Head of caudate nucleus (tissue), 42 donors: ENCODE results near the gene CDH5.
A peak's percentile ranks its signal among the peaks of the same experiment; 100 is the strongest.

Experiments used
- DNase-seq, 42 donors: peaks; one replicate each; pipeline versions ENCODE4 v3.0.0 to v3.0.0-alpha.2; 2020 to 2021; ENCODE audit warnings: mixed read lengths in 7 of 42
- intact Hi-C: fragments of 100-400 bp; cut with DNase I; formaldehyde crosslinking; loops from one replicate; pipeline ENCODE4 v1.15.0; 2022

The CDH5 gene

DNA sequence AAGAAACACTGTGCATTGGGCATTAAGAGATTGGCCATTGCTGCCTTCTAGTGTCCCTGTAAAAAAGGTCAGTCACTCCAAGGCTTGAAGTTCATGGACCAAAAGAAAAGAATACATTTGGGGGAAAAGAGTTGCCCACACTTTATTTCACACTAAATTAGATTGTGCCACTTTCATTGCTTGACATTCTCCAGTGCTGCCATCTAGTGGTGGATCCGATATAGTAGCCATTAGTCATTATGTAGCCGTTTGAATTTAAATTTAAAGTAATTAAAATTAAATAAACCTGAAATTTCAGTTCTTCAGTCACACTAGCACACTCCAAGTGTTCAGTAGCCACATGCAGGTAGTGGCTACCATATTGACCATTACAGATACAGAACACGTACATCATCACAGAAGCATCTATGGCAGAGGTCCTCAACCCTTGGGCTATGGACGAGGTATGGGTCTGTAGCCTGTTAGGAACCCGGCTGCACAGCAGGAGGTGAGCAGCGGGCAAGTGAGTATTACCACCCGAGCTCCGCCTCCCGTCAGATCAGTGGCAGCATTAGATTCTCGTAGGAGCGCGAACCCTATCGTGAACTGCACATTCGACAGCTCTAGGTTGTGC, 21.9 kb upstream of the CDH5 start:
- peak in 30 of 42 donors; percentile 27 to 87 (median 56) for DNase-seq
- intact Hi-C loops: no loop called here

DNA sequence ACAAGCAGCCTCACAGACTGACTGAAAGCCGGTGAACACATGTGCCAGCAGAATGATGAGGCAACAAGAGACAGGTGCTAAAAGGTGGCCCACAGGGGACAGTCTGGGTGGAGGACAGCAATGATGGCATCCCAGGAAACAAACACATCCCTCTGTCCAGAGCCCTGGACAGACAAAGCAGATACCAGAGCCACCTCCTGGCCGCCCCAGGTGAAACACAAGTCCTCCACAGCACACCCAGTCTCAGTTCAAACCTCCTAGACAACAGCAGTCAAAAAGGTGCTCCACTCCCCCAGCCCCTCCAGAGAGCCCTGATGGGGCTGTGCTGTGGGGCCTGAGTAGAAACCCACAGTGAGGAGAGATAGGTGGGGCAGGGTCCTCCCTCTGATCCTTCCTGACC, 20.3 kb upstream of the CDH5 start:
- intact Hi-C loops: no loop called here

DNA sequence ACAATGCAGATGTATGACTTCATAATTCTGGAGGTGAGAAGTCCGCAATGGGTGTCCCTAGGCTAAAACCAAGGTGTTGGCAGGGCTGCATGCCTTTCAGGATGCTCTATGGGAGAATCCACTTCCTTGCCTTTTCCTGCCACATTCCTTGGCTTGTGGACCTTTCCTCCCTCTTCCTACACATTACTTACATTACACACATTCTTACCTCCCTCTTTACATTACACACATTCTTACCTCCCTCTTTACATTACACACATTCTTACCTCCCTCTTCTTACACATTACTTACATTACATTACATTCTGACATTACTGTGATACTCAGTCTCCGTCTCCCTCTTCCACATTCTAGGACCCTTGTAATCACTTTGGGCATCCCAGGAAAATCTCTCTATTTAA, 14.2 kb upstream of the CDH5 start:
- intact Hi-C loops: no loop called here
- no peak for DNase-seq

More for the DNA sequence above, 20.3 kb upstream of the CDH5 start:
- DNase-seq: no peak

DNA sequence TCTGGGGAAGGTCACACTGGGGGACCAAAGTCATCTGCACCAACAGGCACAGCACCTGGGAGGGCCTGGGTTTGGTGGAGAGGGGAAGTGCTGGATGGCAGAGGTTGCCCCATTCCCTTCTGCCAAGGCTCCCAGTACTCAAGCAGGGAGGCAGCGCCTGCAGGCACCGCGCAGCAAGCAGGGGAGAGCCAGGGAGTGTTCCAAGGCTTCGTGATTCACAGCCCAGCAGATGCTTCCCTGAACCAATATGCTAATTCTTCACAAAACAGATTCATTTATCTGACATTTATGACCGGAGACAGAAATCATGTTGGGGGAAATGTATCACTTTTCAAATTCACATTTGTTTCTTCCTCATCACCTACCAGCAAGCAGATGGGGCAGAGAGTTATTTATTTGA, 13.4 kb upstream of the CDH5 start:
- intact Hi-C loops: no loop called here

DNA sequence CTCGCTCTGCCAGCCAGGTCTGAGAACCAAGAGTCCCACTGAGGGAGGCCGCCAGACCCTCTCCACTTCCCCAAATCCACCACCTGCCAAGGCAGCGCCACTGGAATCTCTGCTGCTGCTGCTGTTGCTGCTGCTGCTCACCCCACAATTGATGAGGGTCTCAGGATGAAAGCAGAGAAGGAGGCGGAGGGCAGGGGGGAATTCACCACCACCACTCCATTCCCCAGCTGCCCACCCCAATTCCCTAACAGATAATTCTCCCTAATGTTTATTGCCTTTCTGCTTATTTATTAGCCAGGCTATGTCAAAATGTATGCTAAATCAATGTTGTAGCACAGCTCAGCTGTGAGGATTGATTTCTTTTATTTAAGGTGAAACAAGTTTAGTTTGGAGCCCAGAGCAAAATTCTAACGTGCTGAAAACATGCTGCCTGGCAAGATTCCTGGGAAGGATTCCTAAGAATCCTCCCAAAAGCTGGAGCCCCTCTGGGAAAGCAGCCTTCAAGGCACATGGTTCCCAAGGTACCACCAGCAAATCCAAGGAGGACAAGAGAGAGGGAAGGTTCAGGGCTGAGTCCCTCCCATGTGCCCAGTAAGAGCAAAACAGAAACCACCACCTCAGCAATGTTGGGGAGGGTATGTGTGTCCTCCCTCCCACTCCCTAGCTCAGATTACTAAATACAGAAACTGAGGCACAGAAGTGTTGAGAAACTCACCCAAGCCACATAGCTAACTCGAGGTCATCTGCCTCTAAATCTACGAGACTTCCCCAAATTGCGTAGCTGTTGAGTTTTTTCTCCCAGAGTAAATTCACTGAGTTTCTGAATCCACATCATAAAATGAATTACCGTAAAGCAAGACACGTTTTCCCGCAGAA, 12.2 kb upstream of the CDH5 start:
- intact Hi-C loops: no loop called here
- DNase-seq: no peak

More for the DNA sequence above, 13.4 kb upstream of the CDH5 start:
- DNase-seq: no peak

DNA sequence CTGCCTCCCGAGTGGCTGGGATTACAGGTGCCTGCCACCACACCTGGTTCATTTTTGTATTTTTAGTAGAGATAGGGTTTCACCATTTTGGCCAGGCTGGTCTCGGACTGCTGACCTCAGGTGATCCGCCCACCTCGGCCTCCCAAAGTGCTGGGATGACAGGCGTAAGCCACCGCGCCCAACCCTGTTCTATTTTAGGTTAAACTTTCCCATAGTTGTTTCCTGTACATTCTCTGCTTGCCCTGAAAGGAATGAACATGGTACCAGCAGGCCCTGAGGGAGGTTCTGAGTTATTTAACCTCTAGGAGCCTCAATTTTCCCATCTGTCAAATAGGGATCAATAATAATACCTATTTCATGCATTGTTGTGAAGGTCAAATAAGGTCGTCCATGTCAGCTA, 11.0 kb upstream of the CDH5 start:
- intact Hi-C loops: no loop called here
- DNase-seq: no peak

DNA sequence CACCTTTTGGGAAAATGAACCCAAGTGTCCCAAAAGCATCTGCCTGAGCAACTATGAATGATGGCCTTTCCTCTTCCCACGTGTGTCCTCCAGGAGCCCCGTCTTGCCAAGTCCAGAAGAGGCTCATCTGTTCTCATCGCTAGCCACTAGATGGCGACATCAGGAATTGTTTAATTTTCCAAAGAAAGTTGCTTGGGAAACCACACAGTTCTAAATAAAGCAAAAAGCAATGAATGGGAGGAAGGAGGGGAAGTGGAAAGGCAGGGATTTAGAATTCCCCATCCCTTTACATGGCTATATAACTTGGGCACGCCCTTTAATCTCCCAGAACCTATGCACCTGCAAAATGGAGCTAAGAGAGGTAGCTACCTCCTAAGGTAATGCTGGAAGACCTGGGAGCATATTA, 9.0 kb upstream of the CDH5 start:
- DNase-seq: peak in 31 of 42 donors; percentile 18 to 78 (median 50)

DNA sequence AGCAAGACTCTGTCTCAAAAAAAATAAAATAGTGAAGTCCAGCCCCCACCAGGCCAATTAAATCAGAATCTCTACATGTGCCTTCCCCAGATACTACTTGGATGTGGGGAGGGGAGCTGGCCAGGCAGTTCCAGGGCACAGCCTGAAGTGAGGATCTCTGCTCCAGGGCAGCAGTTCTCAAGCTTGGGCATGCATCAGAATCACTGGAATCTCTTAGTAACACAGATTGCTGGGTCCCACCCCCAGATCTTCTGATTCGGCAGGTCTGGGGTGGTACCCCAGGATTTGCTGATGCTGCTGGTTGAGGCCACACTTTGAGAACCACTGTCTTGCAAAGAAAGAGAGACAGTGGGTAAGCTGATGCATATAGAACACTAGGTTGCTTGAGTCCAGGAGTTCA, 8.3 kb upstream of the CDH5 start:
- DNase-seq: no peak
- intact Hi-C loops: no loop called here

More for the DNA sequence above, 9.0 kb upstream of the CDH5 start:
- intact Hi-C loops: no loop called here

DNA sequence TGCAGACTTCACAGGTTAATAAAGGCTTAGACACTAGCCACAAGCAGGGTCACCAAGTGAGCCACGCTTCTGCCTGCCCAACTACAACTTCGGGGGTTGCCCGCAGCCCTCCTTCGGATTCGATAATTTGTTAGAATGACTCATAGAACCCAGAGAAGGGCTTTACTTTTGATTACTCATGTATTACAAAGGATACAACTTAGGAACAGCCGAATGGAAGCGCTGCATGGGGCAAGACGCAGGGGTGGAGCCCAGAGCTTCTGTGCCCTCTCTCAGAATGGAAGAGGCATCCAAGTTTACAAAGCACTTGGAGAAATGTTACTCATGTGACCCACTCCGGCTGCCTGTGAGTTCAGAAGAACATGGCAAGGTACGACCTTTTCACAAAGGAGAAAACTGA, 7.5 kb upstream of the CDH5 start:
- intact Hi-C loops: no loop called here
- DNase-seq: no peak

DNA sequence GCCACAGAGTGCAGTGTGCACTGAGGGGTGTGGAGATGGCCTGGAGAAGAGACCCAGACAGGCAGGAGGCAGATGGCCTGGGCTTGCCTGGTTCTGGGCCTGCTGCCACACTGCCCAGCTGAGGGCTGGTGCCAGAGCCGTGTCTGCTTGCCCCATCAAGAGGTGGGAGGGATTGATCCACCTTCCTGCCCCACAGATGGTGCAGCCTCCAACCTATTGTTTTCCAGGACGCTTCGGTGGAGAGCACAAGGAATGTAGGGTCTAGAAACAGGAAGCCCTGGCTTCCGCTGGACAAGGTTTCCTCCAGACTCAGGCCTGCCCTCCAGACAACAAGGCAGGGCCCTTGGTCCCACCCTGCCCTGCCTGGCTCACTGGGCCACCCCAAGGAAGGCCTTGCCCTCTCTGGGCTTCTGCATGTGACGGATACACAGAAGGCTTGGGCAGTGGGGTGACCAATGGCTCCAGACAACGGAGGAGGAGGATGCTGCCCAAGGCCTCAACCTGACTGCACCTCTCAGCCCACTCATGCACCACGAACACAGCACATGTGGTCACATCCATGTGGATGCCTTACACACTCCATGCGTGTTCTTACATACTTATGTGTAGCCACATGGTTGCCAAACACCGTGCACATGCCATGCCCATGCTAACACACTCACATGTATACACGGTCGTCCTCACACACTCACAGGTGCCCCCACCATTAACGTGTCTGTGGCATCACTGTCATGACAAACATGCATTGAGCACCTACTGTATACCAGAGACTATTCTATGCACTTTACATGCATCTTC, 6.5 kb upstream of the CDH5 start:
- intact Hi-C loops: no loop called here
- no peak for DNase-seq

DNA sequence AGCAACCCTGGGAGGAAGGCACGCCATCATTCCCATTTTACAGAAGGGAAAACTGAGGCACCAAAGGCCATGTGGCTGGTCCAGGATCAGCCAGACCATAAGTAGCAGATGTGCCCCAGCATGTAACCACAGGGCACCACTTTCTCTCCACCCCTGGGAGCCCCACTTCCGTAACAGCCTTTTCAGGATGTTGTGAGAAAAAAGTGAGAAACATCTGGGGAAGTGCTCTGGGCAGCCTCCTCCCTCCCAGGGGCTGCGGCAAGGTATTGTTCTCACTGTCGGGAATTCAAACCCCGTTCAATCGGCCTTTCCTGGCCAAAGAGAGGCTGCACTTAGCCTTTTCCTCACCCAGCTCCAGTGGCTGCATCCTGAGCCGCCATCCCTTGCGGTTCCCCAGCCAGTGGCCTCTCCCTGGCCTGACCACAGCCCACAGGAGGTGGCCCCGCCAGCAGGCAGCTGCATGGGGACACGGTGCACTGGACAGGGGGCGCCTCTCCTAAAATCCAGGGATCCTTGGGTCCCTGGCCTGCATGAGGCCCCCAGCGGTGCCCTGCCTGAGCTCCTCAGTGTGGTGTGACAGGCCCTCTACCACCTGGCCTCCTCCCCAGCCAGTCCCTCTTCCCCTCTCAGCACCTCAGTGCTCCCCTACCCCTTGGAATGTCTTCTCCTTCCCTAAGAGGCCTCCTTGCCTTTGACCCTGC, 5.7 kb upstream of the CDH5 start:
- DNase-seq: no peak
- intact Hi-C loops: no loop called here

DNA sequence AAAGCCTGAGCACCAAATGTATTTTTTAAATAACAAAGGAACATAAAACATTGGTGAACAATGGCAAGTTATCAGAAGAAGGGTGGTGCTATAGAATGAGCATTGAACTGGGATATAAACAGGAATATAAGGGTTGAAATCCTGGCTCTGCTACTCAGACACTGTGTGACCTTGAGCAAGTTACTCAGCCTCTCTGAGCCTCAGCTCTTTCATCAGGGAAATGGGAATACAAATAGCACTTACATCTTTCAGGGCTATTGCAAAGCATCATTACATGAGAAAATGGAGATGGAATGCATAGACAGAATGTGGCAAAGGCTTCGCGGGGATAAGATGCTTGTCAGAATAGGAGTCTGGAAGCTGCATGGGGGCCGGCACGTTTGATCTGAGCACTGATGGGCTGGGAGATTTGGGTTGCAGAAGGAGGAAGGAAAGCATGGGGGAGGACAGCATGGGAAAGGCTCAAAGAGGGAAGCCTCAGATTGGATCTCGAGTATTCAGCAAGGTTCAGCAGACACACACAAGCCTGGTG, 4.8 kb upstream of the CDH5 start:
- DNase-seq: no peak
- intact Hi-C loops: no loop called here

DNA sequence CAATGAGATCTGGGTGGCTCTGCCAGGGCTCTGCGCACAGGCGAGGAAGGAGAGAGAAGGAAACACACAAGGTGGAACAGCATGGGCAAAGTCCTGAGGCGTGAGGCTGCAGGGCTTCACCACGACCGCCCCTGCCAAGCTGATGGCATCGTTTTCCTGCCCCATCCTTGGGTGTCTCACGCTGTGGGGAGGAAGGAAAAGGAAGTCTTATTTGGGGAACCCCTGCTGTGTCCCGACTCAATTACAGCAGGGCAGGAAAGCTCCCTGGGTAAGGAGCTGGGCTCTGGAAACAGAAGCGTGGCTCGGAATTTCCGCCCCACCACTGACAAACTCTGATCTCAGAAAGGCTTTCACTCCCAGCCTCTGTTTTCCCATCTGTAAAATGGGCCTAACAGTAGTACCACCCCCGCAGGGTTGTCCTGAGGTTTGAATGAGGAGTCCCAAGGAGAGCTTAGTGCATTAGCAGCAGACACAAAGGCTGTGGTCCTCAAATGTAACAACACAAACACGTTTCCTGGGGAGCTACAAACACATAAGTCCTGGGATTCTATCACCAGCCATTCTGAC, 3.2 kb upstream of the CDH5 start:
- intact Hi-C loops: no loop called here
- DNase-seq: no peak

DNA sequence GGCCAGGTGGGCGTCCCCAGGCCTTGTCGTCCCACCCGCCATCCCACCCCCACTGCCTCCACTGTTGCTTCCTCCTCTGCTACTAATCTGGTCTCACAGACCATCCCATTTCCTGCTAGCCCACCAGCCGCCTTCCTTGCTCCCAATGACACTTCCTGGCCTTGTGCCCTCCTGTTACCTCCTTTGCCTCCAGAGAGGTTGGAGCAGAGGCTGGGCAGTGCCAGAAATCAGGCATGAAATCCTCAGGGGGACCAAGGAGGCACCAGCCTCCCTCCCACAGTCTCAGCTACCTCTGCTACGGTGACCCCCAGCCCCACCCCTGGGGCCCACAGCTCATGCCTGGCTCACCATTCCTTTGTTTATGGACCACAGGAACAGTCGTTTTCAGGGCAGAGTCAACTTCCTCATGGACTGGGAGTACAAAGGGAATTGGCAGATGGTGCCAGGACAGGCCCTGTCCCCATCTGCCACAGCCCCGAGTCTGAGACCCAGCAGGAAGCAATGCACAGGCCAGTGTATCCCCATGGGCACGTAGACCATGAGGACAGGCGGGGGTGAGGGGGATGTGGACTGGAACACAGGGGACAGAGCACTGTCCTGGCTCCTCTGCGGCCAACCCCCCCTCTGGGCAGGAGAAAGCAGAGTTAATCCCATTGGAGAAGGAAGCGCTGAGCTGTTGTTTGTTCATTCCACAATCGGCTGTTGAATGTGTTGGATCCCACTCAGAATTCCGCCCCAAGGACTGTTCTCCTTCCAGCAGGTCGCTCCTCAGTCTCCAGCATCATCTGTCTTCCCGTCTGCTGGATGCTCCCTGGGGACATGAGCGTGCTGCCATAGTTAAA, 2.2 kb upstream of the CDH5 start:
- intact Hi-C loops: no loop called here
- no peak for DNase-seq

DNA sequence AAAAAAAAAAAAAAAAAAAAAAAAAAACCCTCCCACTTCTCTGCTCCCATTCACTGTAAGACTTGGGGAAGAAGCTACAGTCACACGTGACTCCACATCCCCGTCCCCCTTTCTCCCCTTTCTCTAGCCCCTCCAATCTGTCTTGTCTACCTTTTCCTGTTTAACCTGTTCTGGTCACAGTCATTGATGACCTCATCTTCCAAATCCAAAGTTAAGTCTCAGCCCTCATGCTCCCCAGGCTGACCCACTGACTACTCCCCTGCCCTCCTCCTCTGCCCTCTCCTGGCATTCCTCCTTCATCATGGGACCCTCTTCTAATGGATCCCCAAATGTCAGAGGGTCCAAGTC, 1.6 kb upstream of the CDH5 start:
- intact Hi-C loops: no loop called here
- DNase-seq: no peak

DNA sequence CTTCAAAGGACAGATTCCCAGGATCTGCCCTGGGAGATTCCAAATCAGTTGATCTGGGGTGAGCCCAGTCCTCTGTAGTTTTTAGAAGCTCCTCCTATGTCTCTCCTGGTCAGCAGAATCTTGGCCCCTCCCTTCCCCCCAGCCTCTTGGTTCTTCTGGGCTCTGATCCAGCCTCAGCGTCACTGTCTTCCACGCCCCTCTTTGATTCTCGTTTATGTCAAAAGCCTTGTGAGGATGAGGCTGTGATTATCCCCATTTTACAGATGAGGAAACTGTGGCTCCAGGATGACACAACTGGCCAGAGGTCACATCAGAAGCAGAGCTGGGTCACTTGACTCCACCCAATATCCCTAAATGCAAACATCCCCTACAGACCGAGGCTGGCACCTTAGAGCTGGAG, 840 bp upstream of the CDH5 start:
- no peak for DNase-seq
- intact Hi-C loops: no loop called here

DNA sequence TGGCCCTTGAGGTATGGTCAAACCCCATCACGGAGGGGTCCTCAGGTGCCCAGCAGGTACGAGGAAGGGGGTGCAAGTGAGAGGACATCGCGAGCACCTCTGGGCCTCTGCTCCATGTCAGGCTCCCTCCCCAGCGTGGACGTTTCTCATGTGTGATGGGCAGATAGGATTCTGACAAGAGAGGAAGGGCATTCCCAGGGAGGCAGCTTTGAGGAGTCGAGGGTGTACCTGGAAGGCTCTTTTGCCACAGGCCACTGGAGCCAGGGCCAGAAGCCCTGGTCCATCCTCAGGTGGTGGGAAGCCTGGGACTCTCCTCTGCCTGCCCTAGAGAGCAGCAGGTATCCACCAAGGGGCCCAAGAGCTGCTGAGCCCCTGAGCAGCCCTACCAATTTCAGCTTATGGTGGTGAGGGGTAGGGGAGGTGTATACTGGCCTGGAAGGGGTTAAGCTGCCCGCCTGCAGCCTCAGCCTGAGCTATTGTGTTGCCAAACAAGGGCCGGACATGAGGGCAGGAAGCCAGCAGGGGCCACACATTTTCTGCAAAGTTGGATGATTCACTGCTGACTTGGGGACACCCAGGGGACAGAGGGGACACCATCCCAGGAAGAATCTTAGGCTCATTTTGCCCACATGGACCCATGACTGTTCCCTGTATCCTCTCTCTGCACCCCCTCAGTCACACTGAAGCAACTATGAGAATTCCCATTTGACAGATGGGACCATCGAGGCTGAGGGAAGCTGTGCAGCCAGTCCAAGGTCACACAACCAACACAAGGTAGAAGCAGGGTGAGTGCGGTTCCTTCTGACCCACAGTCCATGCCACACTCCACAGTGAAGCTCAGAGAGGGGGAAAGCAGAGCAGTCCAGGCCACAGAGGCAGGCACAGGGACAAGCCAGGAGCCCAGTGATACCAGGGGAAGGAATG, 1.7 kb downstream of the CDH5 start:
- intact Hi-C loops: no loop called here
- no peak for DNase-seq
